Forelimb muscle (tissue), 1 donor: Measurements from ENCODE around the gene VPS52. TPM values are rescaled to one million over a fixed set of nuclear protein-coding genes. Genes with fewer than 3 reads are reported as not detected.
A peak's percentile ranks its signal among the peaks of the same experiment; 100 is the strongest.
"Not testable (repeated sequence)": the region's sequence is repeated elsewhere in the genome, so short reads cannot be mapped to it uniquely, and the experiment has no call there.

Experiments
- DNase-seq: peaks from one replicate; pipeline ENCODE4 v3.0.0-alpha.2; 2013; ENCODE audit warnings: low read depth
- polyA plus RNA-seq: library from polyadenylated mRNA; unstranded; fragments of 120-200 nt; gene quantifications from one replicate; pipeline ENCODE4 v1.2.1, GENCODE V29; 2013; ENCODE audit not compliant: insufficient read length

The VPS52 gene
- polyA plus RNA-seq, 1 donor: 45.3 TPM

DNA sequence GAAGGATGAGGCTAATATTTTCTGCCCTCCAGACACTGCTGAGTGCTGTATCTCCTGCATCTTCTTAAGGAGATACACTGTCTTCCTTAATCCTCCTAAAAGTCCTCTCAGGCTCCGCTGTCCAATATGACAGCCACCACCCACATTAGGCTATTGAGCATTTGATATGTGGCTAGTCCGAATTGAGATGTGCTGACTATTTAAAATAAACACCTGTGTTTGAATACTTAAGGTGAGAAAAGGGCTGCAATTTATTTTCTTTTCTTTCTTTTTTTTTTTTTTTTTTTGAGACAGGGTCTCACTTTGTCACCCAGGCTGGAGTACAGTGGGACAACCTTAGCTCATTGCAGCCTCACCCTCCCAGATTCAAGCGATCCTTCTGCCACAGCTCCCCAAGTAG lies 30.2 kb upstream of the VPS52 start:
- no peak for DNase-seq

DNA sequence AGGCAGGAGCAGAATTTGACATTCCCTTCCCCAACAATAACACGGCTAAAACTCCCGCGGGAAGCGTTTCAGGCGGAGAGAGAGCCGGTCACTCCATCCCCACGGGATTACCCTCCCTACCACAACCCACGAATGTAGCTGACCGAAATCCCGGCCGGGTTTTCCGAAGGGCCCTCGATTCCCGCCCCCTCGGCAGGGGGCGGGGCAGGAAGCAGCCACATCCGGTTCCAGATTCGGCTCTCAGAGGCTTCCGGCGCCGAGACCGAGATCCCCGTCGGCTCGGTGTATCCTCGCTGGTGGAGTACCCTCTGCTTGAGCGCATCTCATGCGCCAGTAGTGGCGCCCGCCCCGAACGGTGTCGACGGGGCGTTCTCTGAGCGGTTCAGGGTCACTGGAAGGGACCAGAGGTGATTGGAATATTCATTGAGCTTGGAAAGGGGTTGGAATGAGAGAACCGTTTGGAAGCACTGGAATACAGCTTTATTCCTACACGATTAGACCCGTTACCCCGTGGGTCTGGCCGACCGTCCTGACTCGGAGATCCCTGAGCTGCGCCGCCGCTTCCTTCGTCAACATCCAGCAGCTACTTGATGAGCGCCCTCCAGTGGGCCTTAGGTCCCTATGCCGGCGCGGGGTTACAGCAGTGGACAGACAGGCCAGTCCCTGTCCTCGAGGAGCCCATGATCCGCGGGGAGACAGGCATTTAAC lies 27.7 kb upstream of the VPS52 start:
- peak; percentile 86 for DNase-seq

DNA sequence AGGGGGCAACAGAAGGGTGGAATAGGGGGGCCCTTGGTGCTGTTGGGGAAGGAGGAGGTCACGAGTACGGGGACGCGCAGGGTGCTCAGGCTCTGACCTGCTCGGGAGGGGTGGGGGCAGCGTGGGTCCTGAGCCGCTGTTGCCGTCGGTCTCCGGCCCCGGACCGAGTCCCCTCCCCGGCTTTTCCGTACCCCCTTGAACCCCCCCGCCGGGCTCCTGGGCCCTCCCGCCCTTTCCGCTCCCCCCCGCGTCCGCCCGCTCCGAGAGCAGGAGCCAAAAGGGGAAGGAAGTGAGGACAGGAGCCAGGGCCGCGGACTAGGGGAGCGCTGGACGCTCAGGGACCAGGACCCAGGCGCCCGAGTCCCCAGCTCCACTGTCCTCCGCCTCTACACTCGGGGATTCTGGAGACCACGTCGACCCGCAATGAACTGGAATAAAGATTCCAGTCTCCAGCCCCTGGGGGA lies 27.1 kb upstream of the VPS52 start, which contains the start of gene RGL2:
Gene RGL2, minus strand, starts transcription at position 170 of the 464 bp plus-strand sequence. CDS start 332 bp downstream, outside the sequence.
- DNase-seq: no peak

DNA sequence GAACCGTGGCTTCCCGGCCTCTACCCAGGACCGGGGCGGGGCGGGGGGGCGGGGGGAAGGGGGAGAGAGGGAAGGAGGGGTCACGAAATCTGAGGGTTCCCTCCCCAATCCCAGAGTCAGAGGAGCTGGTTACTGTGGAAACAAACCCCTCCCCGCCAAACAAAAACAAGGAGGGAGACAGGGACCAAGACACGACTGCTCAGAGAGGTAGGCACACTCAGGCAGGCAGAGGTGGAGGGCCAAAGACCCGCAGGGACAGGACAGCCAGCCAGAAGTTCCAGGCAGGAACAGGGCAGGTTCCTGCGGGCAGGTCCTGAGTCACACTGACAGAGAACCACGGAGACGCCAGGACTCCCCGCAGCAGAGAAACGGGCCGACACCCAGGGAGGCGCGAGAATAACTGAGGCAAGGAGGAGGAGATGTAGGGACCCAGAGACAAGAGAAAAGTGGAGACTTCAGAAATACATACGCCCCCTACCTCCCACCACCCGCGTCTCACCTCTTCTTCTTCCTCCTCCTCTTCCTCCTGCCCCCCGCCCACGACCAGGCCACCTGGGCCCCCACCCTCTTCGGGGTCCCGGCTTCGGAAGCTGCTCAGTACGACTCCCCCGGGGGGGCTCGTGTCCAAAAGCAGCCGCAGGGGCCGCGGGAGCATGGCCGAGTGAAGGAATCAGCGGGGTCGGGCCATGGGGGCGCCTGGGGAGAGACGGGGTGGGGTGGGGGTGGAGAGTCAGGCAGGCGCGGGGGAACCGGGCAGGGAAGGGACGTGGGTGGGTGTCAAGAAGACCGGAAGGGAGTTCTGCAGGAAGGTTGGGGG lies 26.5 kb upstream of the VPS52 start:
- peak; percentile 77 for DNase-seq

DNA sequence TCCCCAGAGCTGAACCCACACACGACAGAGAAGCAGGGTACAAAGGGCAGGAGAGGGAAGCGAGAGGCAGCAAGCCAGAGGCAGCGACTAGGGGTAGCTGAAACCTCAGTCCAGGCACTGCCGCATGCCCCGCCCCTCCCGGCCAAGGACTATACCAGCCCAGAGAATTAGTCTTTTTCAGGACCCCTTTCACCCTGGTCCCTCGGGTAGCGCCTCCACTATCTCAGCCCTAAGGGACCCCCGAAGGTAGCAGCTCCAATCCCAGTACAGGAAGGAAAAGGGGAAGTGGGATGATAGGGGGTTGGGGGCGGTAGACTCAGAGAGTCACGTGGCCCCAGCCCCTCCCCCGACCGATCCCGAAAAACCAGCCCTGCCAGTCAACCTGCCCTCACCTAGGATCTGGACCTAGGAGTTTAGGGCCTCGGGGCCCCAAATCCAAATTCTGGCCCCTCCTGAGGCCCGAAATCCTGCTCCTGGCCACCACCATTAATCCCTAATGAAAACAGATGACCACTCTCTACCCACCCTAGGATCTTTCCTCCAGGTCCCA lies 25.8 kb upstream of the VPS52 start:
- no peak for DNase-seq

DNA sequence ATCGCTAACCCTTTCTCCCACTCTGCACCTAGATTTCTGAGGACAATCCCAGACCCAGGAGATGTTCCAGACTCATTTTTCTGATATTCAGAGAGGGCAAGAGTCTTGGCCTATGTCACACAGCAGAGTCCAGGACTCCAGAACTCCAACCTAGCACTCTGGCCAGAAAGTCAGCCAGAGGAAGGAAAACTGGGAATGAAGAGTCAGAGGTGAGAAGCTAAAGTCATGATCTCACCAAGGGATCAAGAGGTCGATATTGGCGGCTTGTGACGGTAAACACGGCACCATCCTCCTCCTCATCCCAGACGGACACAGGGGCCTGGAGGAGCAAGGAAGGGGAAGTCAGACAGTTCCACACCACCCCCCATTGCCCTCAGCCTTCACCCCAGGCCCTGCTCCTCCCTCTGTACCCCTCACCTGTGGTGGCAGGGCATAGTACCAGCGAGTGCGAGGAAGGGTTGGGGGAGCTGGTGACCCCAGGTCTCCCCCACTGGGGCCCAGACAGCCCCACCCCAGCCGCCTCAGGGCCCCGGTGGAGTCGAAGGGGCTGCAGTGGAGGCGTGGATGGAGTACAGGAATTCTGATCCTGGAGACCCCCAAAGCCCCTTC lies 25.2 kb upstream of the VPS52 start:
- no peak for DNase-seq

DNA sequence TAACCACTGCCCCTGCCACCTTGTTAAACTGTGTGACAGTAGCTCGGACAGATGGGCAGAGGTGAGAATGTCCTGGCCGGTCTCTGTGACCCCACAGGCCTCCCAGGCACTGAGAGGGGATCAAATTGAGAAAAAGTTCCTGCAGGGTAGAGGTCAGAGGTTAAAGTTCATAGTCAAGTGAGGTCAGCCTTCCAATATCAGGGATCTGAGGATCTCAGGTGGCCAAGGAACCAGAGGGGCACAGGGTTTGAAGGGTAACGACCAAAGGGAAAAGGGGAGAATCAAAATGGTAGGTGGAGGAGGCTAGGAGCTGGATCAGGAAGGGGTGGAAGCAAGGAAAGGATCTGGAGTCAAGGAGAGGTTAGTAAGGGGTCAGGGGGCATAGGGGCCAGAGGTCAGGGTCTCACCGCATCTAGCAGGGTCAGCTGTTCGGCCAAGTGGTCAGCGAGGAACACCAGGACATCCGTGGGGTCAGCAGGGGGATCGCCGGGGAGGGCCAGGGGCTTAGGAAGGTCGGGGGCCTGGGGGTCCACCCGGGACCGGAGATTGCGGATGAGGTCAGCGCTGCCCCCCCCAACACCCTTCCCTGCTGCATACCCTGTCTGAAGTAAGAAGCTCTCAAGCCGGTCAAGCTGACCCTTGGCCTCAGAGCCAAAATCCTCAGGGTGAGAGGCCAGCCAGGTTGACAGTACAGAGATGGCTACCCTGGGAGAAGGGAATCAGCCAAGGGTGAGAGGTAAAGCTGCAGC lies 24.1 kb upstream of the VPS52 start:
- DNase-seq: no peak

DNA sequence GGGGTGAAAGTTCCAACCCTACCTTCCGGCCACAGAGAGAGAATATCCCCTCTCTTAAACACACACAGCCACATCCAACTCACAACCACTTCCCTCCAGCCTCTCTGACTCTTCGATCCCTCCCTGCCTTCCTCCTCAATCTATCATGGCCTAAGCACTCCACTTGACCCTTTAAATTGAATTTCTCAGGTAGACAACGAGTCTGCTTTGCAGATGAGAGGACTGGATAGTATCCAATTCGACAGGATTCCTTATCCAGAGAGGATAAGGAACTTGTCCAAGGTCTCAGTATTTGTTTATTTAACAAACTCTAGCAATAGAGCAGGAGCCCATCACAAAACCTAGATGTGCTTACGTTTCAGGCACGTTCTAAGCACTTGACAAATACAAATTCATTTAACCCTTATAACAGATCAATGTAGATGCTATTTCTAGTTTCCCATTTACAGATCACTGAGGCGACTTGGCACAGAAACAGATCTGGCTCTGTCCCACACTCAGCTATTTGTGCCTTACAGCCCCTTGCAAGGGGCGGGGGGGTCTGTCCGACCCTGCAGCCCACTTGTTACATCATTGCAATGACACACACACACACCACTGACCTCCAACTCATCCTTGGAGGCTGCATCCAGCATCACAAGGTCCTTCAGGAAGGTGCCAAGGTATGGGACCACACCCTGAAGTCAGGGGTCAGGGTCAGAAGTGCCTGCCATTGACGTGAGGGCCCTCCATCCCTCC lies 22.6 kb upstream of the VPS52 start:
- DNase-seq: no peak

DNA sequence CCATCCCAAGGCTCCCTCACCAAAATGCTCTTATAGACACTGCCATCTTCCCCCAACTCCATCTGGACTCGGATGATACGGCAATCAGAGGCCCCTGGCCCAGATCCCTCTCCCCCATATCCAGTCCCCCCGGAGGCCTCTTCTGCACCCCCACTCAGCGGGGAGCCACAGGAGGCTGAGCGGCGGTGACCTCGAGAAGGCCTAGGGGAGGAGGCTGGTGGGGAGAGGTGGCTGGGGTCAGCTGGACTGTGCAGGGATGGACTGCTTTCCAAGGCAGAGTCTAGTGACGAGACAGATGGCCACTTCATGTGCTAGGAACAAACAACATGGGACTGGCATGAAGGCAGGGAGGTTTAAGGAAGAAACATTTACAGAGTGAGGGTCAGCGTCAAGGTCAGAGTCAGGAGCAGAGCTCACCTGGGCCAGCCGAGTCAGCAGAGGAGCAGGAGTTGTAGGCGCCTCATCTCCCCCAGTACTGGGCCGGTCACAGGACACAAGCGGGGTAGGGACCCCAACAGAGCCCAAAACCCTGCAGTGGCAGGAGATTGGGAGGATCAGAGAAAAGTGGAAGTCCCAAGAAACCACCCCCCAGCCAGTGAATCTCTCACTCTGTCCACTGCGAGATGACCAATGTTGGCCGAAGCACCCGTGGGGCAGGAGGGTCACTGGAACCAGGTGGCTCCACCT lies 21.5 kb upstream of the VPS52 start:
- DNase-seq: no peak

DNA sequence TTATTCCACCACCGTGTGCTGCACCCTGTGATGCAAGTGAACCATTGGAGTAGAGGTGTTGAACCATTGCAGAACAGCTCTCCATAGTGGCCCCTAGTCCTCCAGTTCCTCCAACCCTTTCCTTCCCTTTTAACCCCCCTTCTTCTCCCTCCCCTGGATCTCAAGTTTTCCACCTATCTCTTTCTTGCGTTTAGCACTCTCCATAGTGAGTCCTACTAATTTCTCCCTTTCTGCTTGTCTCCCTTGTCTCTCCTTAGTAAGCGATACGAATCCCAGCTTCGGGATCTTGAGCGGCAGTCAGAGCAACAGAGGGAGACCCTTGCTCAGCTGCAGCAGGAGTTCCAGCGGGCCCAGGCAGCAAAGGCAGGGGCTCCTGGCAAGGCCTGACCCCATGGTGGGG lies 18.8 kb upstream of the VPS52 start:
- DNase-seq: no peak

DNA sequence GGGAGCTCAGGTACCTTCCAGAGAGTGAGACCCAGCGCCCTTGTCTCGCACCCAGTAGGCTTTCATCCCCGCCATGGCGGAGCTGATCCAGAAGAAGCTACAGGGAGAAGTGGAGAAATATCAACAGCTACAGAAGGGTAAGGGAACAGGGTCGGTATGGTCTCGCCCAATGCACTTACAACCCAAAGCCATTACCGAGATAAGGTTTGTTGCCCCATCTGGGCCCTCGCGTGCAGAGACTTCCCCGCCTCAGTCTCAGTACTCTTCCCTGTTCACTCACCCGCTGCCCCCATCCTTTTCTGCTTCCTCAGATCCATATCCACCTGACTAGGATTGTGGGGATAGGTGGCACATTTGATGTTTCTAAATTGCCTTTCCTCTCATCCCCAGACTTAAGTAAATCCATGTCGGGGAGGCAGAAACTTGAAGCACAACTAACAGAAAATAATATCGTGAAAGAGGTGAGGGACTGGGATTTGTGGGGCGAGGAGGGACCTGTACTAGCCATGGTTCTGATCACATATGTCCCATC lies 18.2 kb upstream of the VPS52 start:
- no peak for DNase-seq

DNA sequence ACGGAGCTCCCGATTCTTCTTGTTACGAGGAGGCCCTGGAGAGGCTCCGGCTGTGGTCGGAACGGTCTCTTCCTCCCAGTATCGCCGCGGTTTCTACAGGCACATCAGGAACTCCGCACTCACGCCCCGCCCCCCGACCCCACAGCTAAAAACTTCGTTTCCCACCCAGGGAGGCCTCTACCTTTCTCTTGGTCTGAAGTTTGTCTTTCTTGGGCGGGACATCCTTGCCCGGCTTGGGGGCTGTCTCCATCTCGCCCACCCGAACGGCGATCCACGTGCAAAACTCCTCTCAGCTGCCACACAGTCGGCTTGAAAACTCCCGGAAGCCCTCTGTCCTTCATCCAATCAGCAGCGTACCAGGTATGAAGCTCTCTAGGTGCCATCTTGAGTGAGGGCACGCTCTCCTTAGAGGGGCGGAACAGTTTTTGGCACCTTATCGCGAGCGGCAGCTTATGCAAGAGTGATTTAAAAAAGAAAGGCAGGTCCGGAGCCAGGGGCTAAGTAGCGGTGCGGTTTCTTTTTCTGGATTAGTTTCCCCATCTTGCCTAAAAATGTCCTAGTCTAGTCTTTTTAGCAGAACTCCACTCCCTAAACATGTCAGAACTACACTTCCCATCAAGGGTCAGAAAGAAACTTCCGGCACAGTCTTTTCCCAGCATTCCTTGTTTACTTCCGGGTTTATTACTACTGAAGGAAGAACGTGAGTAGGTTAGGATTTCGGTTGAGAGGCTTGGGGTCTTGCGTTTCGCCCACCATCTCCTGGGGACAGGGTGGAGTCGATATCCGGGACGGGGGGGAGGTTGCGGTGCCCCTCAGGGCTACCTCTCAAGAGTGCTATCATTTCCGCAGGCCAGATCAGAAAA lies 17.5 kb upstream of the VPS52 start, which contains the start of the genes PFDN6 and WDR46:
Gene PFDN6, plus strand, starts transcription at position 681 of the 863 bp plus-strand sequence. CDS start 256 bp downstream, outside the sequence.
Gene WDR46, minus strand, starts transcription at position 319 of the 863 bp plus-strand sequence. Its CDS starts 69 bp downstream, at position 250.
- DNase-seq: peak; percentile 95

DNA sequence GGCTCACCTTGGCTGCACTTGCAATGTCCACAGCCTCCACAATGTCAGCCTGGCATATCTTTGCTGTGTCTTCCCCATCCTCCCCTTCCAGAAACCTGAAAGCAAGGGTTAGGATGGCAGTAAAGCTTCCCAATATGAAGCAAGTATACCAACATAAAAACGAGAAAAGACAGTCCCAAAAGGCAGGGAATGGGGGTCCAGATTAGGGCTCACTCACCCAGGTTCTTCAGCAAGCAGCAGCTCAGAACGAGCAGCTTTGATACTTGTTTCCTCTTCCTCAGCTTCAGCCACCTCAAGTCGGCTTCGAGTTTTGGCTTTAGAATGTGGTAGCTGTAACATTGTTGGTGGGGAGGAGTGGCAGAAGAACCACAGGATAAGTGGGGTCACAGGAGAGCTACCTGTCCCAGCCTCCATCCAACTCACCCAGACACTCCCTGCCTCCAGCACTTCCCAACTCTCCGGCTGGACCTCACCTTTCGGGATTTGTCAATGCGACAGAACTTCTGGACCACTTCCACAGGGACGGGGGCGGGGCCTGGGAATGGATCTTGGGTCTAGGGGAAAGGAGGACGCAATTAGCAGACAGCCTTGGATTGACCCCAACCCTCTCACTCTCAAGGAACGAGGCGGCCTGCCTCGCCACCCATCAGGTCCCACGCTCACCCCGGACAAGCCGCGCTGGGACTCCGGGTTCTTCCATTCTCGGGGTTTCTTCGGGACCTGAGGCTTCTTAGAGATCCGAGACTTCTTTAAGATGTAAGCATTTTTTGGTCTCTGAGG lies 16.7 kb upstream of the VPS52 start:
- no peak for DNase-seq

DNA sequence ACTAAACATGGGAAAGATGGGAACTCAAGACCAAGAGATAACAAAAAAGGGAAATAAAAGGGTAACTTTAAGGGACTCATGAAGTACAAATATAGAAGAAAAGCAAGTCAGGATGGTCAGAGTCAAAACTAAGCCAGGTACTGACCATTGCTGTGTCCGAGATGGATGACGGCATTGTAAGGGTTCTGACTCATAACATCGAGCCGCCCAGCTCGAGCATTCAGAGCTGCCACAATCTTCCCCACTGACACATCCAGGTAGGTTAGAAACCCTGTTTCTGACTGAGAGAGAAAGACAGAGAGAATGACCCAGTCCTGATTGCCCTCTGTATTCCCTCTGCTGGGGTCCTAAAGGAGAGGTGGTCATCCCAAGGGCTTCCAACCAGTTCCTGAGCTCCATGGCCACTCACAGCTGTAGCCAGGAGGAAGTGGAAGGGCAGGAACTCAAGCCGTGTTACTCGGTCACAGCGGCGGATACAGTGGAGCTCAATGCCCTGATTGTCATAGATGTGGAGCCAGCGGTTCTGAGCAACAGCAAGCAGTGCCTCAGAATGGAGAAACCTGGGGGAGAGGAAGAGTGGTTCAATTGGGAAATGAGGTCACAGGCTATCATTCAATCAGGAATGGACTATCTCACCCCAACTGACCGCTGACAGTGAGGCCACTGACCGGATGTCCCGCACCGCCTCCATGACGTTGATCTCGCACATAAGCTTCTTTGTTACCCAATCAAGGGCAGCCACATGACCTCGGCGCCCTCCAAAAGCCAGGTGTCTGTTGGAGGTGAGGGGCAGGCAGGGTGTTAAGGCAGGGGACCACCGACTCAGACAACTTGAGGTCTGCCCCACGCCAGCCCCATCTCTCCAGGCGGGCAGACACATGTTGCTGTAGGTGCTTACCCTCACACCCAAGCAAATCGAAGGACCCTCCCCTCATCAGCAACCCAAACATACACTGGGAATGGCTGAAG lies 15.6 kb upstream of the VPS52 start:
- no peak for DNase-seq

DNA sequence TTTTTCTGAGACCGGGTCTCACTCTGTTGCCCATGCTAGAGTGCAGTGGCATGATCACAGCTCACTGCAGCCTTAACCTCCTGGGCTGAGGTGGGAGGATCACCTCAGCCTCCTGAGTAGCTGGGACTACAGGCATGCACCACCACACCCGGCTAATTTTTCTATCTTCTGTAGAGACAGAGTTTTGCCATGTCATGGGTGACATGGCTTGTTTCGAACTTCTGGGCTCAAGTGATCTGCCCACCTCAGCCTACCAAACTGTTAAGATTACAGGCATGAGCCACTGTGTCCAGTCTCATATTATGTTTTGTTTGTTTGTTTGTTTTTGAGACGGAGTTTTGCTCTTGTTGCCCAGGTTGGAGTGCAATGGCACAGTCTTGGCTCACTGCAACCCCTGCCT lies 13.5 kb upstream of the VPS52 start:
- DNase-seq: not testable (repeated sequence)

DNA sequence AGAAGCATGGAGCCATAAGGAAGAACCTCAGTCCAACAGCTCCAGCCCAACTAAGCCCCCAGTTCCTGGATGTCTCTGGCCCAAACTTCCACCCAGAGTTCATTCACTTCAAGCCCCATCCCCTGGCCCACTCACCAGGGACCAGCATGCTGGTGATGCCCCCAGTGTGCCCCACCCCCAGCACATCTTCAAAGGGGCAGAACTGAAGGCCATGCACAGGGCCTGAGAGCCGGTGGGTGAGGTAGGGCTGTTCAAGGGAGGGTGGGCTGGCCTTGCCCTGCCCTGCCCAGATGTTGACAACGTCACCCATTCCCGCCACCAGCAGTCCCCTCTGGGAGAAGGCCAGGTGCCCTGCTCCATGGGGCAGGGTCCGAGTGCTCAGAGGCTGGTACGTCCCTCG lies 8.9 kb upstream of the VPS52 start:
- DNase-seq: no peak
